GM23338 (cell line): ENCODE measurements around the gene EID1. TPM values are rescaled to one million over a fixed set of nuclear protein-coding genes. Genes with fewer than 3 reads are reported as not detected.

Experiments used
- ZNF462 ChIP-seq: fragments of 250-450 bp; sonication (Bioruptor Pico); IDR thresholded peaks from 2 replicates; pipeline ENCODE4 v1.5.0; 2020; ENCODE audit warnings: mild to moderate bottlenecking, moderate library complexity
- polyA plus RNA-seq: library from polyadenylated mRNA; unstranded; fragments of >200 nt; fragmentation: Nextera tagmentation; extraction: Ambion mirVana; gene quantifications from 2 replicates; pipeline ENCODE4 v1.2.1, GENCODE V29; 2016
- total RNA-seq: library from RNA; depleted of rRNA; stranded (reverse); fragments of >200 nt; shearing (Covaris generic); gene quantifications from 2 replicates; pipeline ENCODE4 v1.2.3, GENCODE V29; 2014; rRNA removed

EID1 gene
- total and polyA plus RNA-seq, 2 experiments from 2014 or later: 113 to 324 TPM

GRCh38 chr15:48929661-48930060 is 51.7 kb downstream of the EID1 start (continued):
- TF ChIP-seq ZNF462: no peak

Other genes starting within 250 kb of the EID1 start
- gene FBN1, start 232.4 kb upstream of the EID1 start, total RNA-seq: 3.5 and 3.8 TPM in 2 replicates
- 1.2 and 1.9 TPM in 2 replicates for gene FBN1, start 232.4 kb upstream of the EID1 start, polyA plus RNA-seq
- 12.4 and 14.6 TPM in 2 replicates for gene CEP152, start 67.1 kb upstream of the EID1 start, total RNA-seq
- 16.4 and 30.5 TPM in 2 replicates for gene CEP152, start 67.1 kb upstream of the EID1 start, polyA plus RNA-seq
- 0.21 and 0.31 TPM in 2 replicates for gene SHC4, start 85.8 kb downstream of the EID1 start, total RNA-seq
- gene SHC4, start 85.8 kb downstream of the EID1 start, polyA plus RNA-seq: 0.32 and 0.38 TPM in 2 replicates
- 18.6 and 18.9 TPM in 2 replicates for gene SECISBP2L, start 168.3 kb downstream of the EID1 start, total RNA-seq
- 20.2 and 28.3 TPM in 2 replicates for gene SECISBP2L, start 168.3 kb downstream of the EID1 start, polyA plus RNA-seq